Activated T-helper 17 cell treated with anti-CD3 and anti-CD28 coated beads, Interleukin-2, amount 50 U/mL, for 72 hours (primary cell): ENCODE results near the gene ATP5IF1. TPM values are rescaled to one million over a fixed set of nuclear protein-coding genes. Genes with fewer than 3 reads are reported as not detected.

ENCODE experiments used
- ATAC-seq: fragments of 150-1000 bp; cut with Tn5 transposase; replicated peaks from 2 replicates; pipeline ENCODE4 v1.10.0; 2021; ENCODE audit warnings: mild to moderate bottlenecking, moderate library complexity
- H3K27ac Mint-ChIP-seq: one replicate; pipeline ENCODE4 v1.8.0; 2022; ENCODE audit warnings: mixed read lengths
- H3K27me3 Mint-ChIP-seq: one replicate; pipeline ENCODE4 v1.8.0; 2022; ENCODE audit warnings: mixed read lengths
- H3K36me3 Mint-ChIP-seq: one replicate; pipeline ENCODE4 v1.8.0; 2022; ENCODE audit warnings: low read depth, mild to moderate bottlenecking, mixed read lengths
- H3K4me1 Mint-ChIP-seq: one replicate; pipeline ENCODE4 v1.8.0; 2022; ENCODE audit warnings: mixed read lengths
- H3K4me3 Mint-ChIP-seq: one replicate; pipeline ENCODE4 v1.8.0; 2022; ENCODE audit warnings: mild to moderate bottlenecking, mixed read lengths
- H3K9me3 Mint-ChIP-seq: one replicate; pipeline ENCODE4 v1.8.0; 2022; ENCODE audit warnings: mixed read lengths
- total RNA-seq, 2 donors: library from RNA; stranded (reverse); gene quantifications; one replicate each; pipeline ENCODE4 v1.2.3, GENCODE V29; 2022

ATP5IF1 gene
- total RNA-seq, 2 donors from 2014 or later, result 121 to 143 TPM

DNA sequence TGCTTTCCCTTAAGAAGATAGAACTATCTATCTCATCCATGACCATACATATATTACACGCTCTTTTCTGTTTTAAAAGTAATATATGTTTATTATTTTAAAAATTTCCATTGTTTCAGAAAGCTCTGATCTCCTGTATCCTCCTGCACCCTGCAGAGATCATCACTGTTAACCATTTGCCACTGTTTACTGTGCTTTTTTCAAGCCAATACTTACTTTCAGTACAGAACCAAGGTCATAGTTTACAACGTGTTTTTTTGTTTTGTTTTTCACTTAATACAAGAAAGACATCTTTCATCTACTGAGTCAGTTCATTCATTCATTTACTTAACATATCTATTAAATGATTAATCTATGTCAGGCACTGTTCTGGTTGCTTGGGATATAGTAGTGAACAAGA lies 33.6 kb downstream of the ATP5IF1 start:
- peaks cover 8% of the 10 kb centered on the region for H3K4me1 Mint-ChIP-seq
- H3K27me3 Mint-ChIP-seq, result no peaks in the 10 kb centered on the region
- H3K36me3 Mint-ChIP-seq, result peaks cover 51% of the 10 kb centered on the region
- ATAC-seq, result no peak
- no peaks in the 10 kb centered on the region for H3K9me3 Mint-ChIP-seq
- no peak overlapping the region for H3K4me3 Mint-ChIP-seq
- no peak overlapping the region for H3K27ac Mint-ChIP-seq

- H3K27me3 Mint-ChIP-seq, result no peaks in the 10 kb centered on the region
Measured at GRCh38 chr1:28272215-28272852, 36.4 kb downstream of the ATP5IF1 start.

DNA sequence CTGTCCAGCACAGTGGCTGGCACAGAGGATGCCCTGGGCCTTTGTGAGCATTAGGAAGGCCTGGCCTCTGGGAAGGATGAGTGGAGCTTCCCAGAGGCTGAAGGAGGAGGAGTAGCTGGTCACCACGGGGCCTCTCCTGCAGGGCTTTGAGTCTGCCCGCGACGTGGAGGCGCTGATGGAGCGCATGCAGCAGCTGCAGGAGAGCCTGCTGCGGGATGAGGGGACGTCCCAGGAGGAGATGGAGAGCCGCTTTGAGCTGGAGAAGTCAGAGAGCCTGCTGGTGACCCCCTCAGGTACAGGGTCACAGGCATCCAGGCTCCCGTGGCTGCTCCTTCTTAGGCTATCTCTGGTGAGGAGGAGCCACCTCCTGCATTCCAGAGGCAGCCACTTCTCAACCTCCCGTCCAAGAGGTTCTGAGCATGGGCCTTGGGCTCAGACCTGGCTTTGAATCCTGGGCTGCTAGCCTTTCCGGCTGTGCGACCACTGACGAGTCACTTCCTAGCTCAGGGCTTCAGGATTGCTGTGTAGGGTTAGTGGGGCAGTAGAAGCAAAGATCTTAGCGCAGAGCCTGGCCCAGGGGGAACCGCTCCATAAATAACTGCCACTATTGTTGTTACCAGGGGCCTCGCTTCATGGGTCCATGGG lies 37.4 kb downstream of the ATP5IF1 start:
- H3K36me3 Mint-ChIP-seq, result peaks cover 77% of the 10 kb centered on the region
- no peaks in the 10 kb centered on the region for H3K27me3 Mint-ChIP-seq
- no peak overlapping the region for H3K27ac Mint-ChIP-seq
- ATAC-seq, result no peak
- H3K4me3 Mint-ChIP-seq, result no peak overlapping the region
- no peaks in the 10 kb centered on the region for H3K9me3 Mint-ChIP-seq
- H3K4me1 Mint-ChIP-seq, result no peaks in the 10 kb centered on the region

More at GRCh38 chr1:28272215-28272852, 36.4 kb downstream of the ATP5IF1 start:
- Mint-ChIP-seq H3K4me3 (no peak overlapping the region), H3K4me1 (no peaks in the 10 kb centered on the region), H3K36me3 (peaks cover 67% of the 10 kb centered on the region), H3K27ac (no peak overlapping the region), H3K9me3 (no peaks in the 10 kb centered on the region)
- ATAC-seq, result no peak

DNA sequence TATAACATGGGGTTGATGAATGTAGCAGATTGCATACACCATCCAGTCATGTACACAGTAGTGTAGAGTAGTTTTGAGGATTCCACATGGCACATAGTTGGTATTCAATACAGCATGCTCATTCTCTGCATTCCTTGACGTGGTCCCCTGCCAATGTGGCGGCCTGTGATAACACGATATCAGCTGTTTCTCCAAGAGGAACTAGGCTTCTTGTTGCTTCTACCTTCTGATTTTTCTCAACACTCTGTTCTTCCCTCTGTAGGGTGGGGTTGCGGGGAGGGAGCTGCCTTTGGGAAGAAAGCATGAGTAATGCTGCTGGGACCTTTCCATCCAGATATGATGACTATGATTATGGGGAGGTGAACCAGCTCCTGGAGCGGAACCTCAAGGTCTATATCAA lies 42.8 kb downstream of the ATP5IF1 start:
- H3K36me3 Mint-ChIP-seq, result peaks cover 66% of the 10 kb centered on the region
- no peak for ATAC-seq
- no peak overlapping the region for H3K27ac Mint-ChIP-seq
- peaks cover 4% of the 10 kb centered on the region for H3K4me1 Mint-ChIP-seq
- no peaks in the 10 kb centered on the region for H3K9me3 Mint-ChIP-seq
- no peaks in the 10 kb centered on the region for H3K27me3 Mint-ChIP-seq
- H3K4me3 Mint-ChIP-seq, result no peak overlapping the region

DNA sequence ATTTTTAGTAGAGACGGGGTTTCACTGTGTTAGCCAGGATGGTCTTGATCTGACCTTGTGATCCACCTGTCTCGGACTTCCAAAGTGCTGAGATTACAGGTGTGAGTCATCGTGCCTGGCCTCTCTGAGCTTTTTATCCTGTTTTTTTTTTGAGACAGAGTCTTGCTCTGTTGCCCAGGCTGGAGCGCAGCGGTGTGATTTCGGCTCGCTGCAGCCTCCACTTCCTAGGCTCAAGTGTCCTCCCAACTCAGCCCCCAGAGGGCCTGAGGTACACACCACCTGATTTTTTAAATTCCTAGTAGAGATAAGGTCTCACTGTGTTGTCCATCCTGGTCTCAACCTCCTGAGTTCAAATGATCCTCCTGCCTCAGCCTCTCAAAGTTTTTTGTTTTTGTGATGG lies 43.8 kb downstream of the ATP5IF1 start:
- Mint-ChIP-seq H3K4me1 (peaks cover 4% of the 10 kb centered on the region), H3K27ac (peak overlapping the region; percentile 20), H3K4me3 (no peak overlapping the region), H3K9me3 (no peaks in the 10 kb centered on the region), H3K27me3 (no peaks in the 10 kb centered on the region), H3K36me3 (peaks cover 56% of the 10 kb centered on the region)
- no peak for ATAC-seq

GRCh38 chr1:28280501-28280900 lies 44.6 kb downstream of the ATP5IF1 start:
- no peaks in the 10 kb centered on the region for H3K27me3 Mint-ChIP-seq
- ATAC-seq, result peak; percentile 14
- peaks cover 49% of the 10 kb centered on the region for H3K36me3 Mint-ChIP-seq
- peak overlapping the region; percentile 20 for H3K27ac Mint-ChIP-seq
- H3K9me3 Mint-ChIP-seq, result no peaks in the 10 kb centered on the region
- H3K4me1 Mint-ChIP-seq, result peaks cover 4% of the 10 kb centered on the region
- H3K4me3 Mint-ChIP-seq, result no peak overlapping the region

DNA sequence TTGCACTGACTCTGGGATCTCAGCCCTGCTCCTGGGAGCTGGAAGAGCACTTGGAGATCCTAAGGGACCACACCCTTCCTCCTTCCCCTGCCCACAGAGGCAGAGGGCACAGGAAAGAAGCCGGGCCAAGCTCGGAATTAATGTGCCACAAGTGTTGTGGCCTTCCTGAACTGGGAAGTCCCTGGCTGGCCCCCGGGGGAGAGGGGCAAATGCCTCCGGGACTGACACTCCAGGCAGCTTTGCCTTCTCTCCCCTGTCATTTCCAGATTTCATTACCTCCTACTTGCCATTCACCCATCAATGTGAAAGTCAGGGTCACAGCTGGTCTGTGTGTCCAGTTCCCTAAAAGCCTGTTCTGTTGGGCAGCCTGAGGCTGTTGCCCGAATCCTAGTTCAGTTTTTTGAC lies 45.1 kb downstream of the ATP5IF1 start:
- Mint-ChIP-seq H3K27ac (no peak overlapping the region), H3K4me3 (no peak overlapping the region), H3K27me3 (no peaks in the 10 kb centered on the region), H3K36me3 (peaks cover 46% of the 10 kb centered on the region), H3K4me1 (peaks cover 4% of the 10 kb centered on the region), H3K9me3 (no peaks in the 10 kb centered on the region)
- no peak for ATAC-seq

GRCh38 chr1:28281608-28282425 lies 45.9 kb downstream of the ATP5IF1 start:
- H3K27ac Mint-ChIP-seq, result no peak overlapping the region
- no peak overlapping the region for H3K4me3 Mint-ChIP-seq
- no peaks in the 10 kb centered on the region for H3K9me3 Mint-ChIP-seq
- H3K27me3 Mint-ChIP-seq, result no peaks in the 10 kb centered on the region
- peaks cover 4% of the 10 kb centered on the region for H3K4me1 Mint-ChIP-seq
- no peak for ATAC-seq
- H3K36me3 Mint-ChIP-seq, result peaks cover 46% of the 10 kb centered on the region

DNA sequence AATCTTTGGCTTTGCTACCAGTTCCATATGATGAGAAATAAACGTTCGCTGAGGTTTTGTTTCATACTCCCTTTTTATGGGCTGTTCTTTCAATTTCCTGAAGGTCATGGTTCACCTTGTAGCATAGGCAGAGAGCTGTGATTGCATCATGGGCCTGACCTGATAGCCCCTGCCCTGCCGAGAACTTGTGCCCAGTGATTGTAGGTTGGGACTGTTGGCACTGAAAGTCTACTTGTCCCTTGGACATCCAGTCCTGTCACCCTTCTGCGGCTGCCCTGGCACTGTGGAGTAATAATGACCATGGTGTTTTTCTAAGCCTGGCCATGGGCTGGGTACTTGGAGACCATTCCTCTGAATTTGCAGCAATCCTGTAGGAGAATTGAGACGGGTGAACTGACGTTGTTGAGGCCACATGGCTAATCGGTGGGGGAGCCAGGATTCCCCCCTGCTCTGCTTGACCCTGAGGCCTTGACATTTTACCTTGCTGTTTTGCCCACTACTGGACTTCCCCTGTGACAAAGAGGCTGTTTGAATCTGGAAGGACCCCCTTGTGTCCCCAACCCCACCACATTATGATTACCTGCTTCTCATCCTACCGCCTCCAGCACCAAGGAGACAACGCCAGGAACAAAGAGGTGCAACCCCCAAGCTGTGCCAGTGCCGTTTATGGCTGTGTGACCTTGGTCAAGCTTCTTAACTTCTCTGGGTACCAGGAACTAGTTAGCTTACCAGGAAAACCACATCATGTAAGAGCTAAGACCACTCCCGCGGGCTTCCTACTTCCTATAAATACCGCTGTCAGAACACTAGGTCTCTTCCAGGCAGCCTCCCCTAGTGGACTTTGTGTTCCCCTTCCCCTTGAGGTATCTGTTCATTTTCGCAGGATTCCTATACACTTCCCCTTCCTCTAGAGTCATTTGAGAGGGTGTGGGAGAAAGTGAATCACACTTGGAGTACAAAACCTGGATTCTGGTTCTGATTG lies 46.8 kb downstream of the ATP5IF1 start:
- no peak for ATAC-seq
- peak overlapping the region; percentile 41 for H3K27ac Mint-ChIP-seq
- H3K9me3 Mint-ChIP-seq, result no peaks in the 10 kb centered on the region
- H3K27me3 Mint-ChIP-seq, result no peaks in the 10 kb centered on the region
- peaks cover 4% of the 10 kb centered on the region for H3K4me1 Mint-ChIP-seq
- H3K36me3 Mint-ChIP-seq, result peaks cover 38% of the 10 kb centered on the region
- no peak overlapping the region for H3K4me3 Mint-ChIP-seq

GRCh38 chr1:28286111-28286510 lies 50.2 kb downstream of the ATP5IF1 start:
- no peak overlapping the region for H3K4me3 Mint-ChIP-seq
- no peaks in the 10 kb centered on the region for H3K27me3 Mint-ChIP-seq
- no peaks in the 10 kb centered on the region for H3K9me3 Mint-ChIP-seq
- peaks cover 4% of the 10 kb centered on the region for H3K36me3 Mint-ChIP-seq
- no peak overlapping the region for H3K27ac Mint-ChIP-seq
- peaks cover 4% of the 10 kb centered on the region for H3K4me1 Mint-ChIP-seq
- ATAC-seq, result no peak

Other genes starting within 250 kb of the ATP5IF1 start
- 10 to 100 TPM; 33.7 to 40.8 TPM for gene EYA3, start 147.5 kb upstream of the ATP5IF1 start, total RNA-seq
- under 1 TPM; 0.29 to 0.32 TPM for gene PTAFR, start 59.4 kb upstream of the ATP5IF1 start, total RNA-seq
- 100 to 1,000 TPM in 1 of 2 donors, 10 to 100 TPM in 1; 66.2 to 102 TPM for gene DNAJC8, start 3.1 kb upstream of the ATP5IF1 start, total RNA-seq
- 10 to 100 TPM; 11.8 to 14.6 TPM for gene SESN2, start 23.4 kb downstream of the ATP5IF1 start, total RNA-seq
- 10 to 100 TPM; 19.2 to 20.3 TPM for gene MED18, start 92.9 kb downstream of the ATP5IF1 start, total RNA-seq
- 10 to 100 TPM; 25.6 to 29.3 TPM for gene PHACTR4, start 133.6 kb downstream of the ATP5IF1 start, total RNA-seq